Measurements from ENCODE around the gene CXCL8. TPM values are rescaled to one million over a fixed set of nuclear protein-coding genes. Genes with fewer than 3 reads are reported as not detected.
"Not testable (repeated sequence)": the region's sequence is repeated elsewhere in the genome, so short reads cannot be mapped to it uniquely, and the experiment has no call there.

Gene CXCL8
- total RNA-seq = 0.71 and 1.1 TPM in 2 replicates

DNA sequence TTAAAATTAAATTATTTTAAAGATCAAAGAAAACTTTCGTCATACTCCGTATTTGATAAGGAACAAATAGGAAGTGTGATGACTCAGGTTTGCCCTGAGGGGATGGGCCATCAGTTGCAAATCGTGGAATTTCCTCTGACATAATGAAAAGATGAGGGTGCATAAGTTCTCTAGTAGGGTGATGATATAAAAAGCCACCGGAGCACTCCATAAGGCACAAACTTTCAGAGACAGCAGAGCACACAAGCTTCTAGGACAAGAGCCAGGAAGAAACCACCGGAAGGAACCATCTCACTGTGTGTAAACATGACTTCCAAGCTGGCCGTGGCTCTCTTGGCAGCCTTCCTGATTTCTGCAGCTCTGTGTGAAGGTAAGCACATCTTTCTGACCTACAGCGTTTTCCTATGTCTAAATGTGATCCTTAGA, at the start of gene CXCL8:
CXCL8 (plus strand) TSS at position 217 of the 426 bp plus-strand sequence; CDS start at position 307, 90 bp downstream.
- ChIA-PET CTCF (no interaction called here), POLR2A (no interaction called here)
- Mint-ChIP-seq H3K9me3 (peaks cover 4% of the 10 kb centered on the region), H3K27me3 (peaks cover 1% of the 10 kb centered on the region), H3K4me1 (no peaks in the 10 kb centered on the region), H3K4me3 (no peak within 1 kb of the TSS), H3K27ac (no peak within 1 kb of the TSS), H3K36me3 (ENCODE audit: low read depth) (no peaks in the 10 kb centered on the region)
- ATAC-seq (ENCODE audit: low read depth) = no peak
- DNase-seq = no peak
- intact Hi-C loops (cut with micrococcal nuclease) = no loop called here
- TF ChIP-seq, protein P1, sequence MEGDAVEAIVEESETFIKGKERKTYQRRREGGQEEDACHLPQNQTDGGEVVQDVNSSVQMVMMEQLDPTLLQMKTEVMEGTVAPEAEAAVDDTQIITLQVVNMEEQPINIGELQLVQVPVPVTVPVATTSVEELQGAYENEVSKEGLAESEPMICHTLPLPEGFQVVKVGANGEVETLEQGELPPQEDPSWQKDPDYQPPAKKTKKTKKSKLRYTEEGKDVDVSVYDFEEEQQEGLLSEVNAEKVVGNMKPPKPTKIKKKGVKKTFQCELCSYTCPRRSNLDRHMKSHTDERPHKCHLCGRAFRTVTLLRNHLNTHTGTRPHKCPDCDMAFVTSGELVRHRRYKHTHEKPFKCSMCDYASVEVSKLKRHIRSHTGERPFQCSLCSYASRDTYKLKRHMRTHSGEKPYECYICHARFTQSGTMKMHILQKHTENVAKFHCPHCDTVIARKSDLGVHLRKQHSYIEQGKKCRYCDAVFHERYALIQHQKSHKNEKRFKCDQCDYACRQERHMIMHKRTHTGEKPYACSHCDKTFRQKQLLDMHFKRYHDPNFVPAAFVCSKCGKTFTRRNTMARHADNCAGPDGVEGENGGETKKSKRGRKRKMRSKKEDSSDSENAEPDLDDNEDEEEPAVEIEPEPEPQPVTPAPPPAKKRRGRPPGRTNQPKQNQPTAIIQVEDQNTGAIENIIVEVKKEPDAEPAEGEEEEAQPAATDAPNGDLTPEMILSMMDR (IDR thresholded peaks at IDR 0.05) = no peak

DNA sequence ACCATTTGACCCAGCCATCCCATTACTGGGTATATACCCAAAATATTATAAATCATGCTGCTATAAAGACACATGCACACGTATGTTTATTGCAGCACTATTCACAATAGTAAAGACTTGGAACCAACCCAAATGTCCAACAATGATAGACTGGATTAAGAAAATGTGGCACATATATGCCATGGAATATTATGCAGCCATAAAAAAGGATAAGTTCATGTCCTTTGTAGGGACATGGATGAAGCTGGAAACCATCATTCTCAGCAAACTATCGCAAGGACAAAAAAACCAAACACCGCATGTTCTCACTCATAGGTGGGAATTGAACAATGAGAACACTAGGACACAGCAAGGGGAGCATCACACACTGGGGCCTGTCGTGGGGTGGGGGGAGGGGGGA, 49.2 kb upstream of the CXCL8 start:
- DNase-seq; ATAC-seq (ENCODE audit: low read depth); H3K9me3 Mint-ChIP-seq; intact Hi-C loops (cut with micrococcal nuclease); H3K27ac Mint-ChIP-seq; H3K27me3 Mint-ChIP-seq; POLR2A ChIA-PET; H3K36me3 Mint-ChIP-seq (ENCODE audit: low read depth); CTCF ChIA-PET; H3K4me3 Mint-ChIP-seq; H3K4me1 Mint-ChIP-seq: not testable (repeated sequence)

DNA sequence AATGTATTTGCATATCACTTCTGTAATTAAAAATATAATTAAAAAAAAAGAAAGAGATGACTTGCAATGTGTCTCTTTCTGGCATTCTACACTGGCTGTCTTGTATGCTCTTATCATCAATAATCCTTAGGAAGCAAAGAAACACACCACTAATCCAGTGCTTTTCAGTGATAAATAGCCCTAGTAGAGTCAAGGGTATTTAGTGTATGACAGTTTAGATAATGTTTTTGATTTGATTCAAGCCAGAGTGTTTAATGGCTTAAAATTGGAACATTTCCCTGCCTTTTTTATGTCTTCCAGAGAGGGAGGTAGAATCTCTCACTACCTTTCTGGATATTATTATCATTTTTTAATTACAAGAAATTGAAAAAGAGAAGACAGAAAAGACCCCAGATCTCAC, 48.6 kb upstream of the CXCL8 start:
- CTCF ChIA-PET = no interaction called here
- Mint-ChIP-seq H3K27me3 (no peaks in the 10 kb centered on the region), H3K27ac (no peak overlapping the region), H3K4me1 (no peaks in the 10 kb centered on the region), H3K9me3 (peaks cover 2% of the 10 kb centered on the region), H3K4me3 (no peak overlapping the region), H3K36me3 (ENCODE audit: low read depth) (no peaks in the 10 kb centered on the region)
- TF ChIP-seq, protein P1 (IDR thresholded peaks at IDR 0.05) = no peak
- DNase-seq (no peak), ATAC-seq (ENCODE audit: low read depth) (no peak)
- intact Hi-C loops (cut with micrococcal nuclease) = no loop called here
- POLR2A ChIA-PET = no interaction called here

DNA sequence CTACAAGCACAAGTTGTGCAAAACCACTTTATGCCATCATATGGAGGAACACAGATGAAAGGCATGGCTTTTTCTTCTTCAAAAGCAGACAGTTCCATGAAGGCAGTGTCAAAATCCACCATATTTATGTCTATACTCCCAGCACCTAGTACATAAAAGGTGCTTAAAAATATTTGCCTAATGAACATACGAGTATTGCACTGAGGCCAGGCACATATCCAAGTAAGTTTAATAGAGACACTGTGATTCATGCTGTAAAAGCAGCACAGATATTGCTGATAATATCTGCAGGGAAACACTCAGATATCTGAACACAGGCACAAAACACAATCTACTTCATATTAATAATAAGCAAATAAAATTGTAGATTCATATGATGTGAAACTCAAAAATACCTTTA, 48.1 kb upstream of the CXCL8 start:
- ATAC-seq (ENCODE audit: low read depth) (no peak), DNase-seq (no peak)
- H3K4me1 Mint-ChIP-seq = no peaks in the 10 kb centered on the region
- ChIA-PET POLR2A (no interaction called here), CTCF (no interaction called here)
- no peak overlapping the region for H3K4me3 Mint-ChIP-seq
- H3K9me3 Mint-ChIP-seq = peaks cover 2% of the 10 kb centered on the region
- H3K27me3 Mint-ChIP-seq = no peaks in the 10 kb centered on the region
- H3K36me3 Mint-ChIP-seq (ENCODE audit: low read depth) = no peaks in the 10 kb centered on the region
- intact Hi-C loops (cut with micrococcal nuclease) = no loop called here
- no peak overlapping the region for H3K27ac Mint-ChIP-seq
- TF ChIP-seq, protein P1 (IDR thresholded peaks at IDR 0.05) = no peak

DNA sequence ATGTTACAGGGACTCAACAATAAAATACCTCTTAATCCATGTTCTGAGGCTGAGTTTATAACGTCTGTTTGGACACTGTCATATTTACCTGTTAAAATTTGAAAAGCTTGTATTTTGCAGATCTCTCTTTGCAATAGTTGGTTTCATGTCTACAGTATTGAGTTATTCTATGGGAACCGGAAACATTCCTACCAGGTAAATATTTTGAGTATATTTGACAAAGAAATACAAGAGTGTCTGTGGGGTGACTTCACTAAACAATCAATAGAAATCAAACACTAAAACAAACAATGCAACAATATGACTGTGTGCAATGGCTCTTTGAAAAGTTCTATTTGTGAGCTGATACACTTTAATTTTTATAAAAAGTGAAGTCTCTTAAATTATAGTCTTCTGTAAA, 47.7 kb upstream of the CXCL8 start:
- TF ChIP-seq, protein P1 (IDR thresholded peaks at IDR 0.05) = no peak
- no peaks in the 10 kb centered on the region for H3K4me1 Mint-ChIP-seq
- ATAC-seq (ENCODE audit: low read depth) (no peak), DNase-seq (no peak)
- intact Hi-C loops (cut with micrococcal nuclease) = no loop called here
- ChIA-PET POLR2A (no interaction called here), CTCF (no interaction called here)
- peaks cover 2% of the 10 kb centered on the region for H3K9me3 Mint-ChIP-seq
- H3K36me3 Mint-ChIP-seq (ENCODE audit: low read depth) = no peaks in the 10 kb centered on the region
- no peak overlapping the region for H3K27ac Mint-ChIP-seq
- H3K4me3 Mint-ChIP-seq = no peak overlapping the region
- H3K27me3 Mint-ChIP-seq = no peaks in the 10 kb centered on the region

DNA sequence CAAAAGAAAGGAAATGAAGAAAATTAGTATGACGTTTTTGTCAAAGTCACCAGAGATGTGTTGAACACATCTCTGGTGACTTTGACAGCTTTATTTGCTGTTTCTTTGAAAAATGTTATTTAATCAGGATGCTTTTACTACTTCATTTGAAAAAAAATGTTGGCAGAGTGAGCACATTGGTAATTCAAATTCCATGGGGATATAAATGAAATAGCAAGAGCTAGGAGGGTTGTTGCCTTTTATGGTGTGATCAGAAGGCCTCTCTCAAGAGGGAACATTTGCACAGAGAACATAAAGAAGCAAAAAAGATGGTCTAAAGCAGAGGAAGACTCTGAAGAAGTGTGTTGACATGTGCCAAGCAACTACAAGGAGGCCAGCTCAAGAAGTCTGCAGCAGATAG, 46.6 kb upstream of the CXCL8 start:
- ATAC-seq (ENCODE audit: low read depth) = no peak
- Mint-ChIP-seq H3K36me3 (ENCODE audit: low read depth) (no peaks in the 10 kb centered on the region), H3K9me3 (peaks cover 2% of the 10 kb centered on the region), H3K27ac (no peak overlapping the region), H3K4me3 (no peak overlapping the region), H3K4me1 (no peaks in the 10 kb centered on the region), H3K27me3 (no peaks in the 10 kb centered on the region)
- TF ChIP-seq, protein P1 (IDR thresholded peaks at IDR 0.05) = no peak
- no peak for DNase-seq
- POLR2A ChIA-PET = no interaction called here
- intact Hi-C loops (cut with micrococcal nuclease) = no loop called here
- CTCF ChIA-PET = no interaction called here

Data from activated B cell treated with CpG ODN at 0.5 μM for 24 hours (primary cell).